NCI-H1417 (cell line): Measurements from ENCODE around the gene CFAP100.
A peak's percentile ranks its signal among the peaks of the same experiment; 100 is the strongest.

Experiments
- DNase-seq, 3 experiments: peaks; one replicate each; lab custom pipeline; 2025; lab: John Stamatoyannopoulos, UW

The CFAP100 gene

GRCh38 chr3:126463521-126463920 is 68.8 kb downstream of the CFAP100 start:
- no peak for DNase-seq

GRCh38 chr3:126464093-126464492 is 69.4 kb downstream of the CFAP100 start:
- no peak for DNase-seq

GRCh38 chr3:126464494-126464893 is 69.8 kb downstream of the CFAP100 start:
- DNase-seq = no peak

GRCh38 chr3:126464997-126465396 is 70.3 kb downstream of the CFAP100 start:
- DNase-seq = no peak

GRCh38 chr3:126465928-126466544 is 71.3 kb downstream of the CFAP100 start:
- peak in 1 of 3 experiments; percentile 9 for DNase-seq

- DNase-seq = no peak
Measured at GRCh38 chr3:126466886-126467610, 72.3 kb downstream of the CFAP100 start.

GRCh38 chr3:126467611-126467955 is 72.9 kb downstream of the CFAP100 start:
- DNase-seq = no peak

GRCh38 chr3:126468028-126468891 is 73.6 kb downstream of the CFAP100 start:
- no peak for DNase-seq

- DNase-seq = no peak
Measured at GRCh38 chr3:126469479-126469878, 74.8 kb downstream of the CFAP100 start.

- DNase-seq = peak; percentile 53 to 86 (median 72)
Measured at GRCh38 chr3:126472277-126473006, 77.7 kb downstream of the CFAP100 start.

- DNase-seq = no peak
Measured at GRCh38 chr3:126473292-126474168, 78.8 kb downstream of the CFAP100 start.

- peak; percentile 25 to 67 (median 60) for DNase-seq
Measured at GRCh38 chr3:126474498-126475412, 80.0 kb downstream of the CFAP100 start.

- peak; percentile 93 to 96 (median 94) for DNase-seq
Measured at GRCh38 chr3:126475413-126476114, 80.9 kb downstream of the CFAP100 start, which contains the start of gene ZXDC. TSS of gene ZXDC (minus strand) at chr3:126475891. CDS start at chr3:126475865, 26 bp downstream.

- peak; percentile 65 to 90 (median 82) for DNase-seq
Measured at GRCh38 chr3:126476166-126477060, 81.7 kb downstream of the CFAP100 start.

GRCh38 chr3:126477061-126477380 is 82.3 kb downstream of the CFAP100 start:
- DNase-seq = peak in 1 of 3 experiments; percentile 74

- DNase-seq = no peak
Measured at GRCh38 chr3:126478581-126479310, 84.0 kb downstream of the CFAP100 start.

GRCh38 chr3:126479642-126480041 is 84.9 kb downstream of the CFAP100 start:
- no peak for DNase-seq

- DNase-seq = no peak
Measured at GRCh38 chr3:126480206-126480605, 85.5 kb downstream of the CFAP100 start.
